Measurements from ENCODE around the gene POLR1A.

DNA sequence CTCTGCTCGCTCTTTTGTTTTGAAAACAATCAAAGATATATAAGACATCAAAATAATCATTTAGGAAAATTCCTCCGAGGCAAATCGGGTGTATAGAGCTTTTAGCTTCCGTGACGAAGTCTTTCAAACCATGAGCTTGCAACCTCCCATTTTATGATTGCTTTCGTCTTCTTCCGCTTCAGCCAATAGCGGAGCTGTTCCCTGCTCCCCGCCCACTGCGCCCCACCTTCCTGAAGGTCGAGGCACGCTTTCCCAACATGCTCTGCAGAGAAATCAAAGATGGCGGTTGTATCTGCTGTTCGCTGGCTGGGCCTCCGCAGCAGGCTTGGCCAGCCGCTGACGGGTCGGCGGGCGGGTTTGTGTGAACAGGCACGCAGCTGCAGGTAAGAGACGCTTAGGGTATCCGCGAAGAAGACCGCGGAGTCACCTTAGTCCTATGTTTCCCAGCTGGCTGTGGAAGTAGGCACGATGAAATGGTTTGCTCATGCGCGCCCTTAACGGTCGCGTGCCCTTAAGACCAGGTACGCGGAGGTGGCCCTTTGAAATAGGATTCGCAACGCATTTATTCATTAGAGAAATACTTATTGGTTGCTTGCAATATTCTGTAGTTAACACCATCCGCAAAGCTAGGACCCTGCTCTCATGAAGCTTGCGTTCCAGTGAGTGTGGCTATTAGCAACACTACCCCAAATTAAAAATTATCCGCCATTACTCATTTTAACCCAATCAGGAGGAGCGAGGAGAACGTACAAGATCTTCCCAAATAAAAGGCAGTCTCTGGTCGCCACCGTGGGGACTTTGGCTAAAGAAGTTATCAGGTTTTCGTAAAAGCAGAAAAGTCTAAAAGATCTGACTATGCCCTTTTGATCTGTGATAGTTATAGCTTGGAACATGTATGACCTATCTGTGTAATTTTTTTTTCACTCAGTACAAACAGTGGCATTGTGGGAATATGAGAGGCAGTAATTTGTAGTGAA is 571 bp upstream of the POLR1A start, which contains the start of gene PTCD3:
- TF ChIP-seq, protein P1, sequence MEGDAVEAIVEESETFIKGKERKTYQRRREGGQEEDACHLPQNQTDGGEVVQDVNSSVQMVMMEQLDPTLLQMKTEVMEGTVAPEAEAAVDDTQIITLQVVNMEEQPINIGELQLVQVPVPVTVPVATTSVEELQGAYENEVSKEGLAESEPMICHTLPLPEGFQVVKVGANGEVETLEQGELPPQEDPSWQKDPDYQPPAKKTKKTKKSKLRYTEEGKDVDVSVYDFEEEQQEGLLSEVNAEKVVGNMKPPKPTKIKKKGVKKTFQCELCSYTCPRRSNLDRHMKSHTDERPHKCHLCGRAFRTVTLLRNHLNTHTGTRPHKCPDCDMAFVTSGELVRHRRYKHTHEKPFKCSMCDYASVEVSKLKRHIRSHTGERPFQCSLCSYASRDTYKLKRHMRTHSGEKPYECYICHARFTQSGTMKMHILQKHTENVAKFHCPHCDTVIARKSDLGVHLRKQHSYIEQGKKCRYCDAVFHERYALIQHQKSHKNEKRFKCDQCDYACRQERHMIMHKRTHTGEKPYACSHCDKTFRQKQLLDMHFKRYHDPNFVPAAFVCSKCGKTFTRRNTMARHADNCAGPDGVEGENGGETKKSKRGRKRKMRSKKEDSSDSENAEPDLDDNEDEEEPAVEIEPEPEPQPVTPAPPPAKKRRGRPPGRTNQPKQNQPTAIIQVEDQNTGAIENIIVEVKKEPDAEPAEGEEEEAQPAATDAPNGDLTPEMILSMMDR (conservative IDR thresholded peaks at IDR 0.05): no peak
- TF ChIP-seq EZH2 (IDR thresholded peaks at IDR 0.05; ENCODE audit: low read depth): no peak

Data from PC-9 (cell line).